Sigmoid colon (tissue), 7 donors: ENCODE measurements around the gene CCDC81. TPM values are rescaled to one million over a fixed set of nuclear protein-coding genes. Genes with fewer than 3 reads are reported as not detected.

Experiments used
- DNase-seq: peaks from one replicate; pipeline ENCODE4 v3.0.0-alpha.2; 2019
- H3K27ac ChIP-seq, 4 donors: fragments of 200-600 bp; sonication (generic); one replicate each; pipeline ENCODE4 v1.5.1; 2016 to 2019; ENCODE audit warnings: mild to moderate bottlenecking in 1 of 4
- H3K27me3 ChIP-seq, 3 donors: fragments of 200-600 bp; sonication (generic); one replicate each; pipeline ENCODE4 v1.5.1; 2019; ENCODE audit warnings: mild to moderate bottlenecking in 1 of 3
- H3K36me3 ChIP-seq, 4 donors: fragments of 200-600 bp; sonication (generic); one replicate each; pipeline ENCODE4 v1.5.1; 2016 to 2019
- H3K4me1 ChIP-seq, 4 donors: fragments of 200-600 bp; sonication (generic); one replicate each; pipeline ENCODE4 v1.5.1; 2017 to 2019
- H3K4me3 ChIP-seq, 4 donors: fragments of 200-600 bp; sonication (generic); one replicate each; pipeline ENCODE4 v1.5.1; 2017 to 2019; ENCODE audit warnings: mild to moderate bottlenecking in 2 of 4, moderate library complexity in 1 of 4
- H3K9me3 ChIP-seq, 4 donors: fragments of 200-600 bp in 3 of 4; sonication (generic) in 3 of 4; one replicate each; pipeline versions ENCODE4 v1.5.1 to v1.6.1; 2013 to 2019
- CTCF ChIP-seq, 4 experiments: fragments of 450-650 bp in 3 of 4; fragments of 200-600 bp in 1 of 4; IDR thresholded peaks; one replicate each; pipeline ENCODE4 v1.5.1; 2016 to 2019; ENCODE audit warnings: antibody characterized with exemption in 4 of 4, mild to moderate bottlenecking in 3 of 4, moderate library complexity in 2 of 4
- EP300 ChIP-seq, 4 donors: sonication (generic); formaldehyde crosslinking; IDR thresholded peaks; one replicate each; pipeline ENCODE4 v1.6.1; 2017; ENCODE audit warnings: antibody characterized with exemption in 4 of 4
- POLR2A ChIP-seq, 2 donors: fragments of 450-650 bp; IDR thresholded peaks; one replicate each; pipeline ENCODE4 v1.6.1; 2016; ENCODE audit warnings: antibody characterized with exemption in 2 of 2, mild to moderate bottlenecking in 2 of 2, moderate library complexity in 2 of 2
- POLR2AphosphoS5 ChIP-seq, 4 donors: sonication (generic); formaldehyde crosslinking; IDR thresholded peaks; one replicate each; pipeline ENCODE4 v1.6.1; 2017; ENCODE audit warnings: antibody characterized with exemption in 4 of 4
- WGBS, 2 donors: extraction: QIAGEN DNeasy Blood & Tissue Kit; methylation state at CpG; one replicate each; pipeline ENCODE4 v1.1.7; 2013; 5-methylcytosine and 5-hydroxymethylcytosine counted together
- intact Hi-C: fragments of 100-400 bp; cut with DNase I; formaldehyde crosslinking; loops from one replicate; pipeline ENCODE4 v1.15.1; 2023
- polyA plus RNA-seq, 3 donors: library from polyadenylated mRNA; stranded (reverse); fragments of 200-250 nt; gene quantifications; one replicate each; pipeline ENCODE4 v1.2.3, GENCODE V29; 2013
- total RNA-seq, 4 donors: library from RNA; depleted of rRNA; stranded (reverse); fragments of >200 nt; gene quantifications; one replicate each; pipeline ENCODE4 v1.1.0, GENCODE V29; 2016
- donor health status: healthy with polysubstance abuse.
- donor health status: Bipolar disorder and iron deficiency.
- donor health status: healthy.

CCDC81 gene
- total and polyA plus RNA-seq, 7 donors = 0.22 to 1.8 (median 0.55) TPM; not detected in 2

GRCh38 chr11:86469491-86470388, 95.1 kb downstream of the CCDC81 start:
- intact Hi-C loops = no loop called here
- DNase-seq = no peak
- Histone ChIP-seq H3K36me3 (no peaks in the 10 kb centered on the region), H3K4me3 (no peak overlapping the region), H3K4me1 (peaks cover 0 to 15% (median 2%) of the 10 kb centered on the region in 4 donors), H3K27ac (no peak overlapping the region), H3K9me3 (no peaks in the 10 kb centered on the region), H3K27me3 (no peaks in the 10 kb centered on the region)
- 86 to 93% methylated on average over 5 of the region's 5 CpGs for WGBS, 2 donors
- TF ChIP-seq EP300 (IDR thresholded peaks at IDR 0.05) (no peak), POLR2A (IDR thresholded peaks at IDR 0.05) (no peak), POLR2AphosphoS5 (IDR thresholded peaks at IDR 0.05) (no peak), CTCF (IDR thresholded peaks at IDR 0.05) (no peak)

Other genes starting within 250 kb of the CCDC81 start
- gene EED, start 130.1 kb upstream of the CCDC81 start, total RNA-seq = 10 to 100 TPM; 18.2 to 28.6 (median 23.5) TPM
- 10 to 100 TPM; 12.6 to 17.8 (median 14.1) TPM for gene EED, start 130.1 kb upstream of the CCDC81 start, polyA plus RNA-seq
- gene HIKESHI, start 72.6 kb upstream of the CCDC81 start, total RNA-seq = 10 to 100 TPM; 59.8 to 71.3 (median 65.2) TPM
- 10 to 100 TPM; 16.8 to 33.7 (median 25.9) TPM for gene HIKESHI, start 72.6 kb upstream of the CCDC81 start, polyA plus RNA-seq